NB4 (cell line): Measurements from ENCODE around the gene TBX10.

ENCODE experiments used
- DNase-seq: peaks from one replicate; pipeline ENCODE4 v3.0.0; 2010; ENCODE audit warnings: low read depth
- H3K4me3 ChIP-seq: one replicate; pipeline ENCODE4 v1.5.1; 2011; ENCODE audit warnings: mild to moderate bottlenecking, low read depth, low read length, moderate library complexity
- CTCF ChIP-seq: IDR thresholded peaks from one replicate; pipeline ENCODE4 v1.5.1; 2012; ENCODE audit warnings: low read depth, low read length
- MAX ChIP-seq: IDR thresholded peaks from 2 replicates; pipeline ENCODE4 v1.6.1; 2011; ENCODE audit warnings: low read depth, low read length
- MYC ChIP-seq: IDR thresholded peaks from 2 replicates; pipeline ENCODE4 v1.6.1; 2011; ENCODE audit warnings: low read depth, low read length
- POLR2A ChIP-seq: IDR thresholded peaks from 2 replicates; pipeline ENCODE4 v1.6.1; 2011; ENCODE audit warnings: mild to moderate bottlenecking; ENCODE audit not compliant: insufficient read length; ENCODE audit errors: extremely low read depth

Gene TBX10

GRCh38 chr11:67585911-67586310 lies 53.7 kb downstream of the TBX10 start:
- no peak for DNase-seq
- TF ChIP-seq CTCF (no peak), MYC (no peak), MAX (no peak), POLR2A (no peak)
- no peak overlapping the region for H3K4me3 ChIP-seq

GRCh38 chr11:67584881-67585873 lies 54.4 kb downstream of the TBX10 start:
- TF ChIP-seq POLR2A = no peak
- no peak for TF ChIP-seq MYC
- TF ChIP-seq MAX = no peak
- TF ChIP-seq CTCF = no peak
- no peak for DNase-seq
- peak overlapping the region; percentile 80 for H3K4me3 ChIP-seq

- TF ChIP-seq POLR2A = no peak
- TF ChIP-seq CTCF = no peak
- no peak for TF ChIP-seq MAX
- TF ChIP-seq MYC = no peak
- peak; percentile 88 for DNase-seq
- H3K4me3 ChIP-seq = peak overlapping the region; percentile 80
These were observed 55.2 kb downstream of the TBX10 start for GRCh38 chr11:67584205-67584880.

- H3K4me3 ChIP-seq = peak within 1 kb of the TSS; percentile 80
- DNase-seq = peak; percentile 97
- peak; percentile 74 for TF ChIP-seq MAX
- TF ChIP-seq POLR2A = peak; percentile 98
- peak; percentile 46 for TF ChIP-seq CTCF
- TF ChIP-seq MYC = peak; percentile 89
These were observed 56.0 kb downstream of the TBX10 start, which contains the start of gene GSTP1 for GRCh38 chr11:67583247-67584204. TSS of gene GSTP1 (plus strand) at chr11:67583812. CDS start at chr11:67583844, 32 bp downstream.

GRCh38 chr11:67582011-67582410 lies 57.6 kb downstream of the TBX10 start:
- DNase-seq = no peak
- no peak overlapping the region for H3K4me3 ChIP-seq
- no peak for TF ChIP-seq CTCF
- TF ChIP-seq MAX = no peak
- no peak for TF ChIP-seq MYC
- no peak for TF ChIP-seq POLR2A
